ENCODE results near the gene SURF1. TPM values are rescaled to one million over a fixed set of nuclear protein-coding genes. Genes with fewer than 3 reads are reported as not detected.

SURF1 gene
- total and polyA plus RNA-seq, 9 of the 15 experiments (the other 6 are each of a cell fraction or from before 2014, with no cell fraction given), result 16.1 to 31.3 (median 20.9) TPM

DNA sequence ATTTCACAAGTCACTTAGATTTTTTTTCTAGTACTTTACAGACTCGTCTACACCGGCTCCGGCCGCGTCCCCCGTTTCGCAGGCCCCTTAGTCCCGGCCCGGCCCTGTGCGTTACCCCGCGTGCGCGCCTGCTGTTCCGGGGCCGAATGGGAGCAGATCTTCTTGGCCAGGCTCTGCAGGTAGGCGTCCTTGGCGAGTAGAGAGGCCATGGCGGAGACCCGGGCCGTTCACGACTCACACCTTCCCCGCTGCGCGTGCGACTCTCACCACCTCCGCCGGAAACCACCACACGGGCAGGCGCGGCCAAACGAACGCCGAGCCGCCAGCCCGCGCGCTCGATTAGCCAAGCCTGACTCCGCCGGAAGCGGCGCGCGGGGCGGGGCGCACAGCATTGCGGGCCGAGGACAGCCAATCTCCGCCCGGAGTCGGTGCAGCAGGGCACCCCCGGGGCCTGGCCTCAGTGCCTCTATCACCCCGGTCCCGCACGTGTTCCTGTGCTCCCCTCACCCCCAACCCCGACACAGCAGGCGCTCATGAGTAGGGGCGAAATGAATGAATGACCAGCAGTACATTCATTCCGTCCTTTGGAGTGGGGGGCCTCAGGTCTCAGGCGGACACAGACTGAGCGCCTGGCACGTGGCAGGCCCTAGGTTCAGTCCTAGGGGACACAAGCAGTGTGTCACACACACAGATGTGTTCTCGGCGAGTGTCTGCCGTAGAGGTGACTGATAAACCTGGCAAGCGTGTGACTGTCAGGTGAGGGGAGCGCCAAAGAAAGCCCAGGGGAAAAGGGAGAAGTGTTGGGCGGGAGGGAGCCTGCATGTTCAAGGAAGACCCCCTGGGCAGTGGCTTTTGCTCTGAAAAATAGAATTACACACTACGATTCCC lies 20.1 kb downstream of the SURF1 start, which contains the start of gene SURF6 (continued):
- TF ChIP-seq KAT7 (CRISPR knock-in tag; IDR thresholded peaks at IDR 0.05; ENCODE audit: borderline replicate concordance) (peak; percentile 94; the same call in 1 of the 2 replicates), STAT5A (IDR thresholded peaks at IDR 0.05; ENCODE audit: borderline replicate concordance, low read length) (no peak; the same call in 1 of the 2 replicates), HNRNPH1 (optimal IDR thresholded peaks at IDR 0.05; ENCODE audit: low read depth, low read length) (no peak), EP400 (IDR thresholded peaks at IDR 0.05) (peak; percentile 97), ZZZ3 (IDR thresholded peaks at IDR 0.05) (no peak), ETV5 (CRISPR knock-in tag; IDR thresholded peaks at IDR 0.05; ENCODE audit: low read depth) (peak; percentile 99), HNRNPL (IDR thresholded peaks at IDR 0.05; ENCODE audit: low read depth, low read length) (0 out of 2 replicates have a peak, but pooled peaks have one; percentile 42), SMARCB1 (IDR thresholded peaks at IDR 0.05; ENCODE audit: insufficient read length, low read depth) (no peak), ZSCAN29 (IDR thresholded peaks at IDR 0.05) (peak; percentile 97), FOXM1 (IDR thresholded peaks at IDR 0.05; ENCODE audit: low read depth) (no peak; the same call in 1 of the 2 replicates), FOXM1 (CRISPR knock-in tag; IDR thresholded peaks at IDR 0.05; ENCODE audit: low read depth) (peak; percentile 84; the same call in 1 of the 2 replicates), RFX7 (CRISPR knock-in tag; IDR thresholded peaks at IDR 0.05) (no peak), MEF2D (tag; conservative IDR thresholded peaks at IDR 0.05; ENCODE audit: low read depth) (no peak), CBFB (CRISPR knock-in tag; IDR thresholded peaks at IDR 0.05) (peak; percentile 94; the same call in 1 of the 2 replicates)
- TF ChIP-seq, protein P1, sequence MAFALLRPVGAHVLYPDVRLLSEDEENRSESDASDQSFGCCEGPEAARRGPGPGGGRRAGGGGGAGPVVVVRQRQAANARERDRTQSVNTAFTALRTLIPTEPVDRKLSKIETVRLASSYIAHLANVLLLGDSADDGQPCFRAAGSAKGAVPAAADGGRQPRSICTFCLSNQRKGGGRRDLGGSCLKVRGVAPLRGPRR (CRISPR knock-in tag; IDR thresholded peaks at IDR 0.05), result peak; percentile 33; the same call in 1 of the 2 replicates
- TF ChIP-seq, protein P2, sequence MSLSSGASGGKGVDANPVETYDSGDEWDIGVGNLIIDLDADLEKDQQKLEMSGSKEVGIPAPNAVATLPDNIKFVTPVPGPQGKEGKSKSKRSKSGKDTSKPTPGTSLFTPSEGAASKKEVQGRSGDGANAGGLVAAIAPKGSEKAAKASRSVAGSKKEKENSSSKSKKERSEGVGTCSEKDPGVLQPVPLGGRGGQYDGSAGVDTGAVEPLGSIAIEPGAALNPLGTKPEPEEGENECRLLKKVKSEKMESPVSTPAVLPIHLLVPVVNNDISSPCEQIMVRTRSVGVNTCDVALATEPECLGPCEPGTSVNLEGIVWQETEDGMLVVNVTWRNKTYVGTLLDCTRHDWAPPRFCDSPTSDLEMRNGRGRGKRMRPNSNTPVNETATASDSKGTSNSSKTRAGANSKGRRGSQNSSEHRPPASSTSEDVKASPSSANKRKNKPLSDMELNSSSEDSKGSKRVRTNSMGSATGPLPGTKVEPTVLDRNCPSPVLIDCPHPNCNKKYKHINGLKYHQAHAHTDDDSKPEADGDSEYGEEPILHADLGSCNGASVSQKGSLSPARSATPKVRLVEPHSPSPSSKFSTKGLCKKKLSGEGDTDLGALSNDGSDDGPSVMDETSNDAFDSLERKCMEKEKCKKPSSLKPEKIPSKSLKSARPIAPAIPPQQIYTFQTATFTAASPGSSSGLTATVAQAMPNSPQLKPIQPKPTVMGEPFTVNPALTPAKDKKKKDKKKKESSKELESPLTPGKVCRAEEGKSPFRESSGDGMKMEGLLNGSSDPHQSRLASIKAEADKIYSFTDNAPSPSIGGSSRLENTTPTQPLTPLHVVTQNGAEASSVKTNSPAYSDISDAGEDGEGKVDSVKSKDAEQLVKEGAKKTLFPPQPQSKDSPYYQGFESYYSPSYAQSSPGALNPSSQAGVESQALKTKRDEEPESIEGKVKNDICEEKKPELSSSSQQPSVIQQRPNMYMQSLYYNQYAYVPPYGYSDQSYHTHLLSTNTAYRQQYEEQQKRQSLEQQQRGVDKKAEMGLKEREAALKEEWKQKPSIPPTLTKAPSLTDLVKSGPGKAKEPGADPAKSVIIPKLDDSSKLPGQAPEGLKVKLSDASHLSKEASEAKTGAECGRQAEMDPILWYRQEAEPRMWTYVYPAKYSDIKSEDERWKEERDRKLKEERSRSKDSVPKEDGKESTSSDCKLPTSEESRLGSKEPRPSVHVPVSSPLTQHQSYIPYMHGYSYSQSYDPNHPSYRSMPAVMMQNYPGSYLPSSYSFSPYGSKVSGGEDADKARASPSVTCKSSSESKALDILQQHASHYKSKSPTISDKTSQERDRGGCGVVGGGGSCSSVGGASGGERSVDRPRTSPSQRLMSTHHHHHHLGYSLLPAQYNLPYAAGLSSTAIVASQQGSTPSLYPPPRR (CRISPR knock-in tag; IDR thresholded peaks at IDR 0.05; ENCODE audit: borderline replicate concordance), result no peak; the same call in 1 of the 2 replicates
- TF ChIP-seq, protein P3, sequence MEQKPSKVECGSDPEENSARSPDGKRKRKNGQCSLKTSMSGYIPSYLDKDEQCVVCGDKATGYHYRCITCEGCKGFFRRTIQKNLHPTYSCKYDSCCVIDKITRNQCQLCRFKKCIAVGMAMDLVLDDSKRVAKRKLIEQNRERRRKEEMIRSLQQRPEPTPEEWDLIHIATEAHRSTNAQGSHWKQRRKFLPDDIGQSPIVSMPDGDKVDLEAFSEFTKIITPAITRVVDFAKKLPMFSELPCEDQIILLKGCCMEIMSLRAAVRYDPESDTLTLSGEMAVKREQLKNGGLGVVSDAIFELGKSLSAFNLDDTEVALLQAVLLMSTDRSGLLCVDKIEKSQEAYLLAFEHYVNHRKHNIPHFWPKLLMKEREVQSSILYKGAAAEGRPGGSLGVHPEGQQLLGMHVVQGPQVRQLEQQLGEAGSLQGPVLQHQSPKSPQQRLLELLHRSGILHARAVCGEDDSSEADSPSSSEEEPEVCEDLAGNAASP (IDR thresholded peaks at IDR 0.05), result no peak
- TF ChIP-seq, protein P4, sequence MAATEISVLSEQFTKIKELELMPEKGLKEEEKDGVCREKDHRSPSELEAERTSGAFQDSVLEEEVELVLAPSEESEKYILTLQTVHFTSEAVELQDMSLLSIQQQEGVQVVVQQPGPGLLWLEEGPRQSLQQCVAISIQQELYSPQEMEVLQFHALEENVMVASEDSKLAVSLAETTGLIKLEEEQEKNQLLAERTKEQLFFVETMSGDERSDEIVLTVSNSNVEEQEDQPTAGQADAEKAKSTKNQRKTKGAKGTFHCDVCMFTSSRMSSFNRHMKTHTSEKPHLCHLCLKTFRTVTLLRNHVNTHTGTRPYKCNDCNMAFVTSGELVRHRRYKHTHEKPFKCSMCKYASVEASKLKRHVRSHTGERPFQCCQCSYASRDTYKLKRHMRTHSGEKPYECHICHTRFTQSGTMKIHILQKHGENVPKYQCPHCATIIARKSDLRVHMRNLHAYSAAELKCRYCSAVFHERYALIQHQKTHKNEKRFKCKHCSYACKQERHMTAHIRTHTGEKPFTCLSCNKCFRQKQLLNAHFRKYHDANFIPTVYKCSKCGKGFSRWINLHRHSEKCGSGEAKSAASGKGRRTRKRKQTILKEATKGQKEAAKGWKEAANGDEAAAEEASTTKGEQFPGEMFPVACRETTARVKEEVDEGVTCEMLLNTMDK (IDR thresholded peaks at IDR 0.05; ENCODE audit: borderline replicate concordance, insufficient read depth, low read depth, low read length, poor library complexity, severe bottlenecking), result no peak
